ENCODE measurements around the gene CNGA2. TPM values are rescaled to one million over a fixed set of nuclear protein-coding genes. Genes with fewer than 3 reads are reported as not detected.

CNGA2 gene
- total and polyA plus RNA-seq, 12 donors = not detected

DNA sequence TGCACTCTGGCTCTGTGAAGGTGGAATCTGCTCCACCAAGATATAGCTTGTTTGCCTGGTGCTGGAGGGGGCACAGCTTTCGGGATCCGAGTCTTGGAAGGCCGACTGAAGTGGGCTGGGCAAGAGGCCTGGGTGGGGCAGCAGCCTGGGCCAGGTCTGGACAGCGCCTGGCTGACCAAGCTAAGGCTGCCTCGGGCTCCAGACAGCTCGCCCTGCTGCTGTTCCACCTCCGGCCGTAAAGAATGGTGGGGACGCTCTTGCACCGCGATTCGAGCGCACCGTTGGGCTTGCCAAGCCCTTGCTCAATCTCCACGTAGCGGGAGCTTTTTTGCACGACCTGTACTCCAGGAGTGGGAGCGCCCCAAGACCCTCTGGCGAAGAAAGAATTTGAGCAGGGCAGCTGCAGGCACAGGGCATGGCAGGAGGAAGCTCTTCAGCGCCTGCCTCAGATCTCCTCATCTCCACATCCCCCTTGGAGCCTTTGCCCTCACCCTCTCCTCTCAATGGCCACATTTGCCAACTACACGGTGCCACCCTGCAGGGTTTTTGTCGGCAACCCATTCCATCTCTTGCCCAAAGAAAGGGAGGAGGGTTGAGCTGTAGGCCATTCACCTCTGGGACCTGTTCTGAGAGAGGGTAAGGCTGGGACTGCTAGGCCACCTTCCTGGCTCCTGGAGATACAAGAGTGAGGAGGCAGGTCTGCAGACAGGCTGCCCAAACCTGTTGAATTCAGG lies 18.9 kb downstream of the CNGA2 start:
- whole genome bisulfite sequencing, 2 donors = 9 to 10% methylated on average over 19 to 22 of the region's 22 CpGs
- Histone ChIP-seq H3K27ac (no peak overlapping the region), H3K4me3 (no peak overlapping the region), H3K27me3 (peaks cover 0 to 49% (median 0%) of the 10 kb centered on the region in 7 donors), H3K36me3 (no peaks in the 10 kb centered on the region), H3K4me1 (no peaks in the 10 kb centered on the region), H3K9me3 (no peaks in the 10 kb centered on the region)
- ATAC-seq (peak; percentile 75 to 95 (median 88)), DNase-seq (peak; percentile 15 to 54)
- intact Hi-C loops (cut with DNase I) = loop anchor here (2.0 to 10.0 kb wide), 6 partner anchors 589 to 884 kb away; partner anchors contain the start of gene GABRQ (in 2 of the 10)
- TF ChIP-seq, protein P1, sequence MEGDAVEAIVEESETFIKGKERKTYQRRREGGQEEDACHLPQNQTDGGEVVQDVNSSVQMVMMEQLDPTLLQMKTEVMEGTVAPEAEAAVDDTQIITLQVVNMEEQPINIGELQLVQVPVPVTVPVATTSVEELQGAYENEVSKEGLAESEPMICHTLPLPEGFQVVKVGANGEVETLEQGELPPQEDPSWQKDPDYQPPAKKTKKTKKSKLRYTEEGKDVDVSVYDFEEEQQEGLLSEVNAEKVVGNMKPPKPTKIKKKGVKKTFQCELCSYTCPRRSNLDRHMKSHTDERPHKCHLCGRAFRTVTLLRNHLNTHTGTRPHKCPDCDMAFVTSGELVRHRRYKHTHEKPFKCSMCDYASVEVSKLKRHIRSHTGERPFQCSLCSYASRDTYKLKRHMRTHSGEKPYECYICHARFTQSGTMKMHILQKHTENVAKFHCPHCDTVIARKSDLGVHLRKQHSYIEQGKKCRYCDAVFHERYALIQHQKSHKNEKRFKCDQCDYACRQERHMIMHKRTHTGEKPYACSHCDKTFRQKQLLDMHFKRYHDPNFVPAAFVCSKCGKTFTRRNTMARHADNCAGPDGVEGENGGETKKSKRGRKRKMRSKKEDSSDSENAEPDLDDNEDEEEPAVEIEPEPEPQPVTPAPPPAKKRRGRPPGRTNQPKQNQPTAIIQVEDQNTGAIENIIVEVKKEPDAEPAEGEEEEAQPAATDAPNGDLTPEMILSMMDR (IDR thresholded peaks at IDR 0.05) = peak; percentile 56 to 82 (median 78)

DNA sequence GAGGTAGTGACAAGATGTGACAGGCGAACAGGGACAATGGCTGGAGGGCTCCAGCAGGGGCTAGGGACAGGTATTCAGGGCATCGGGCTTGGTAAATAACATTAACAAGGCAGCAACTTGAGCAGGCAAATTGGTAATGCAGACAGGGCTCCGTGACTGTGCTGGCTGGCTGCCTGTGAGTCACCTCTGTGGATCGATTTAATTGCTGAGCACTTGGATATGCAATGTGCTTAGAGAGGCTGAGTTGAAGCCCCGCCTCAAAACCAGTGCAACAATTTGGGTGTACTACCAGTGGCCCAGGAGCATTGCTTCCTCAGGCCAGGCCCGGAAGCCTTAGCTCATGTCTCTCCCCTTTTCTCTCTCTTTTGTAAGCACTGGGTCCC lies 19.5 kb downstream of the CNGA2 start:
- WGBS, 2 donors = 82 to 84% methylated on average over 6 of the region's 6 CpGs
- Histone ChIP-seq H3K4me1 (no peaks in the 10 kb centered on the region), H3K4me3 (no peak overlapping the region), H3K36me3 (no peaks in the 10 kb centered on the region), H3K9me3 (no peaks in the 10 kb centered on the region), H3K27ac (no peak overlapping the region), H3K27me3 (peaks cover 0 to 46% (median 0%) of the 10 kb centered on the region in 7 donors)
- TF ChIP-seq, protein P1 (IDR thresholded peaks at IDR 0.05) = no peak
- intact Hi-C loops (cut with DNase I) = loop anchor here (5.0 to 10.0 kb wide), 4 partner anchors 588 to 883 kb away; partner anchors contain the start of gene GABRQ (in 2 of the 10)
- DNase-seq (no peak), ATAC-seq (no peak)

DNA sequence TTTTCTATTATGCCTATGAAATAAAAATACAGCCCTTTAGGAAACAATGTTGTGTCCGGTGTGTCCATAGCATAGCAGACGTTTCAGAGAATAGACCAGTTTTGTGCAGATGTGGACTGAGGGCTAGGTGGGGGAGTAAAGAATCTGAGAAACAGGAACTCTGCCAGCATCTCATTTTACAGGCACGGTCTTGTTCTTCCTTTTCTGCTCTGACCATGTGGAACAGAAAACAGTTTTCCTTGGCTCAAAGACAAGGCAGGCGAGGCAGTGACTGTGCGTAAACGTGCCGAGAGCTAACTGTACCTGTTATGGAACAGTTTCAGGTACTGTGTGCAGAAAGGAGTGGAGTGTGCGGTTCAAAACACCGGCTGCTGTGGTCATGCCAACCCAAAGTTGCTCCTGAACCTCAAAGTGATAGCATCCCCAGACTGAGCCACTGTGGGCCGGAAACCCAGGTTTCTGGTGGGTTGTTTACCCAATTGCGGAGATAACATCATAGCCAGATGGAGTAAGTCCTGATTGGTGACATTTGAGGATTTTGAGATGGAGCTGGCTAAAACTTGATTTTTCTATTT lies 20.2 kb downstream of the CNGA2 start:
- ATAC-seq = no peak
- H3K27me3 ChIP-seq = peaks cover 0 to 41% (median 0%) of the 10 kb centered on the region in 7 donors
- H3K27ac ChIP-seq = no peak overlapping the region
- 82 to 85% methylated on average over 11 of the region's 11 CpGs for WGBS, 2 donors
- TF ChIP-seq, protein P1 (IDR thresholded peaks at IDR 0.05) = no peak
- intact Hi-C loops (cut with DNase I) = loop anchor here (5.0 to 10.0 kb wide), 4 partner anchors 588 to 883 kb away; partner anchors contain the start of gene GABRQ (in 2 of the 10)
- no peaks in the 10 kb centered on the region for H3K4me1 ChIP-seq
- H3K36me3 ChIP-seq = no peaks in the 10 kb centered on the region
- no peaks in the 10 kb centered on the region for H3K9me3 ChIP-seq
- no peak for DNase-seq
- no peak overlapping the region for H3K4me3 ChIP-seq

DNA sequence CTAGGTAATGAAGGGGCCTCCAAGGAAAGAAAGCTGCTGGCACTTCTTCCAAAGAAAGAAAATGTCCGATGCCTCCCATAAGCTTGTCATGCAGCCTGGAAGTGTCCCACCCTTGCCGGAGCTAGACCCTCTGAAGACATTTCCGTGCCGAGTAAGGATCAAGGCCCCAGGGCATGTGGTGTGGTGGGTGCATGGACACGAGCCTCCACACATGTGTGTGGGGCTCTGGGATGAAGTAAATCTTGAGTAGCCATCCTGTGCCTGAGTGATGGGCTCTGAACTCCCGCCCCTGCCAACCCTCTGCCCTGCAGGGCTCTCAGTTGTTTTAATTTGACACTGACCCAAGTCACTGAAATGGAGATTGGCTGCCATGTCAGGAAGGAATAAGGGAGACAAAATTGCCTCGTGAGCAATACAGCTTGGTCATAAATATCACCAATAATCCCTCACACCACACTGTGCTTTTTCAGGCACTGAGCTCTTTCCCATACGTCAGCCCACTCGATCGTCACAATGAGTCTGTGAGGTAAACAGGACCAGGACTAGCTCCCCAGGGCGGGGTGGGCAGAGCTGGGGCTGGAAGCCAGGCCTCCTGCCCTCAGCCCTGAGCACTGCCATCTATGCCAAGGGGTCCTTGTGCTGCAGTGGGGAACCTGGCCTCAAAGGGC lies 24.6 kb downstream of the CNGA2 start:
- Histone ChIP-seq H3K27ac (no peak overlapping the region), H3K4me3 (no peak overlapping the region), H3K4me1 (no peaks in the 10 kb centered on the region), H3K27me3 (peaks cover 0 to 5% (median 0%) of the 10 kb centered on the region in 7 donors), H3K9me3 (no peaks in the 10 kb centered on the region), H3K36me3 (no peaks in the 10 kb centered on the region)
- 91 to 92% methylated on average over 11 of the region's 11 CpGs for WGBS, 2 donors
- TF ChIP-seq, protein P1 (IDR thresholded peaks at IDR 0.05) = no peak
- DNase-seq (no peak), ATAC-seq (no peak)
- intact Hi-C loops (cut with DNase I) = loop anchor here in 4 of 10 donors (10.0 kb wide), 1 partner anchor 586 kb away; no protein-coding TSS in a partner anchor

Data from heart right ventricle (tissue), 16 donors.